PFSK-1 (cell line): Measurements from ENCODE around the gene SVIL. TPM values are rescaled to one million over a fixed set of nuclear protein-coding genes. Genes with fewer than 3 reads are reported as not detected.

Experiments used
- FOXP2 ChIP-seq: optimal IDR thresholded peaks from 2 replicates; pipeline ENCODE3; 2011; ENCODE audit warnings: borderline replicate concordance, control low read depth, inconsistent platforms; ENCODE audit not compliant: insufficient read depth; ENCODE audit errors: extremely low read length, extremely low read depth
- POLR2AphosphoS5 ChIP-seq: IDR thresholded peaks from 2 replicates; pipeline ENCODE4 v1.6.1; 2012; ENCODE audit warnings: low read depth, mild to moderate bottlenecking, control low read depth, low read length, moderate library complexity
- REST ChIP-seq, 2 experiments: IDR thresholded peaks; 2 replicates each; pipeline versions ENCODE4 v1.6.1 to v1.8.0; 2011 to 2012; ENCODE audit warnings: low read depth in 2 of 2, low read length in 2 of 2, control low read depth in 1 of 2, inconsistent platforms in 1 of 2, mild to moderate bottlenecking in 1 of 2, moderate library complexity in 1 of 2; ENCODE audit not compliant: insufficient read depth in 1 of 2
- SIN3A ChIP-seq: IDR thresholded peaks from 2 replicates; pipeline ENCODE4 v1.6.1; 2012; ENCODE audit warnings: mild to moderate bottlenecking, low read length, moderate library complexity, borderline replicate concordance; ENCODE audit not compliant: insufficient read depth
- TAF1 ChIP-seq: IDR thresholded peaks from 2 replicates; pipeline ENCODE4 v1.6.1; 2012; ENCODE audit warnings: low read length, control low read depth, borderline replicate concordance; ENCODE audit not compliant: insufficient read depth
- polyA plus RNA-seq: library from polyadenylated mRNA; unstranded; fragments of >200 nt; gene quantifications from one replicate; pipeline ENCODE4 v1.2.1, GENCODE V29; 2012; ENCODE audit warnings: low read depth, missing spikeins; ENCODE audit not compliant: insufficient read length

SVIL gene
- 19.0 TPM for polyA plus RNA-seq

- TF ChIP-seq POLR2AphosphoS5 (no peak), TAF1 (no peak), FOXP2 (no peak), SIN3A (no peak), REST (IDR thresholded peaks at IDR 0.05; ENCODE audit: insufficient read depth in 1 of 2, low read depth in 2 of 2, low read length in 2 of 2) (no peak)
Measured at GRCh38 chr10:29634764-29635625, at the start of gene SVIL. Gene SVIL, minus strand, starts transcription at chr10:29634971. Its CDS starts 79,913 bp downstream, at chr10:29555058.

- TF ChIP-seq REST (IDR thresholded peaks at IDR 0.05; ENCODE audit: insufficient read depth in 1 of 2, low read depth in 2 of 2, low read length in 2 of 2) (no peak), TAF1 (no peak), POLR2AphosphoS5 (no peak), FOXP2 (no peak), SIN3A (no peak)
Measured at GRCh38 chr10:29681676-29682448, 47.1 kb upstream of the SVIL start.

GRCh38 chr10:29680091-29680490, 45.3 kb upstream of the SVIL start:
- TF ChIP-seq REST (IDR thresholded peaks at IDR 0.05; ENCODE audit: insufficient read depth in 1 of 2, low read depth in 2 of 2, low read length in 2 of 2) (no peak), SIN3A (no peak), POLR2AphosphoS5 (no peak), FOXP2 (no peak), TAF1 (no peak)

GRCh38 chr10:29676732-29677131, 42.0 kb upstream of the SVIL start:
- TF ChIP-seq POLR2AphosphoS5 = no peak
- TF ChIP-seq REST (IDR thresholded peaks at IDR 0.05; ENCODE audit: insufficient read depth in 1 of 2, low read depth in 2 of 2, low read length in 2 of 2) = no peak
- no peak for TF ChIP-seq FOXP2
- no peak for TF ChIP-seq TAF1
- no peak for TF ChIP-seq SIN3A

GRCh38 chr10:29675984-29676383, 41.2 kb upstream of the SVIL start:
- TF ChIP-seq TAF1 = no peak
- TF ChIP-seq POLR2AphosphoS5 = no peak
- no peak for TF ChIP-seq REST (IDR thresholded peaks at IDR 0.05; ENCODE audit: insufficient read depth in 1 of 2, low read depth in 2 of 2, low read length in 2 of 2)
- TF ChIP-seq SIN3A = no peak
- no peak for TF ChIP-seq FOXP2
